Medulla oblongata (tissue), 1 donor: ENCODE measurements around the gene PI4KB.
A peak's percentile ranks its signal among the peaks of the same experiment; 100 is the strongest.

Source experiments
- DNase-seq: peaks from one replicate; pipeline ENCODE4 v3.0.0-alpha.2; 2015; ENCODE audit errors: extremely low spot score

The PI4KB gene

GRCh38 chr1:151311589-151312331 is 15.5 kb downstream of the PI4KB start:
- no peak for DNase-seq

DNA sequence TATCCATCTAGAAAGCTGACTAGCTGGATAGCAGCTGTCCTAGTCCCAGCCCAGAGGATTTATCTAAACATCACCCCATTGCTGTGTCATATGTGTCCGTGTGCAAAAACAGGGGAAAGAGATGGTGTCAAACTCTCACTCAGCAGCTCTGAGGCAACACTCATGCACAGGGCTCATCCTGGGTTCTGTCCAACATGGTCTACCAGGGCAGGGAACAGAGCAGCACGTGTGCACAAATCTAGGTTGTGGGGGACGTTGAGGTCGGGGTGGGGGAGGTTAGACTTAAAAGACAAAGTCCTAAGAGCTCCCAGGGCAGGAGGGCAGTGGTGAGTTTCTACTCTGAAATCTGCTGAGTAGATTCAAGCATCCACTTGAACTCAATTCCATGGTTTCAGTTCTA is 16.2 kb downstream of the PI4KB start:
- DNase-seq = no peak

GRCh38 chr1:151309811-151310323 is 17.3 kb downstream of the PI4KB start:
- no peak for DNase-seq

GRCh38 chr1:151294742-151295462 is 32.3 kb downstream of the PI4KB start:
- peak; percentile 91 for DNase-seq

GRCh38 chr1:151293093-151293492 is 34.1 kb downstream of the PI4KB start:
- DNase-seq = no peak

DNA sequence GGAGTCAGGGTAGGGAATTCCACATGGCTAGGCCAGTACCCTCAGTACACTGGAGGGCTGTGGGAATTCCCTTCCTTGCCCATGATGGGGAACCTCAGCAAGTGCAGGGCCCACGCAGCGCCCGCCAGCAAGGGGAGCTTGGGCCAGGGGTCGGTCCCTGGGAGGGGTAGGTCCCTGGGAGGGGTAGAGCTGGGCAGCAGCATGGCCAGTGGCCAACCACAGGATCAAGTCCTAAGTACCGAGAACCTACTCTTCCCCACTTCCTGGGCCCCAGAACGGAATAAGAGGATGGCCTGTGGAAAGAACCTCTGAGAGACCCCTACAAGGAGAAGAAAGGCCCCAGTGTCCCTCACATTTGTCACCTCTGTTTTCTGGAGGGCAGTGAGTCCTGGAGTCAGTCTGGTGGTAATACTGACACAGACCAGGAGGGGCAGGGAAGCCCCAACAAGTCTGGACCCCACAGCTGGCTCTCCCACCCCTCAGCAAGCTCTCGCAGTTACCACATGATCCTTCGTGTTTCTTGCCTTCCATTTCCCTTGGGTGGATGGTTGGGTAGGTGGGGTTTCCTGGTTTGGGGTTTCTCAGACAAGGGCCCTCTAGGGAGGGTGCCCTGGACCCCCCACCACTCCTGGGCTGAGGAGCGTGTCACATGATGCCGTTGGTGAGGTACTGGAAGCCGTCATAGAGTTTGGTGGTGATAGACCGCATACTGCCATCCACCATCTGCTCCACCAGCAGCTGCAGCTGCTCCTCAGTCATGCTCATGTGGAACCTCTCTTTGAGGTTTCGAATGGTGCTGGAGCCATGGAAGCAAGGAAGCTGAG is 34.8 kb downstream of the PI4KB start:
- DNase-seq = no peak

GRCh38 chr1:151290709-151291303 is 36.4 kb downstream of the PI4KB start:
- DNase-seq = no peak

DNA sequence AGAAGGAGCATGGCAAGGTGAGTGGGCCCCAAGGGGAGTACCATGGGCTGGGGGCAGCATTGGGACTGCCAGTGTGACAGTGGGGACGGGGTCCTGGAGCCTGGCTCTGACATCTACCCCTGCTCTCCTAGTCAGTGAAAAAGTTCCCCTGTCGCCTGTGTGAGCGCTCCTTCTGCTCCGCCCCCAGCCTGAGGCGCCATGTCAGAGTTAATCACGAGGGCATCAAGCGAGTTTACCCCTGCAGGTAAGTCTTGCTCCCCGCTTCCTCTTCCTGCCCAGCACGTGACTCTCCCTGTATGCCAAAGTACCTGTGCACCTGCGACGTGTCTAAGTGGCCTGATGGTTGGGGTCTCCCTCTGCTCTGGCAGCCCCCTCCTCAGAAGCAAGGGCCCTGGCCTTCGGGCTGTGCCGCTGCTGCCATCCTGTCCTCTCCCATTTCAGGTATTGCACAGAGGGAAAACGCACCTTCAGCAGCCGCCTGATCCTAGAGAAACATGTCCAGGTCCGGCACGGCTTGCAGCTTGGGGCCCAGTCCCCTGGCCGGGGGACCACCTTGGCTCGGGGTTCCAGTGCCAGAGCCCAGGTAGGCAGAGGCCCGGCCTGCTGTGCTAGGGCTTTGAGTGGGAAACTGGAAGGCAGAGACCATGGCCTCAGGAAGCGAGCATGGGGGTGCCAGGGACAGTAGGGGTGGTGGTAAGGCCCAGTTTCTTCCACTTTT is 37.1 kb downstream of the PI4KB start:
- no peak for DNase-seq

DNA sequence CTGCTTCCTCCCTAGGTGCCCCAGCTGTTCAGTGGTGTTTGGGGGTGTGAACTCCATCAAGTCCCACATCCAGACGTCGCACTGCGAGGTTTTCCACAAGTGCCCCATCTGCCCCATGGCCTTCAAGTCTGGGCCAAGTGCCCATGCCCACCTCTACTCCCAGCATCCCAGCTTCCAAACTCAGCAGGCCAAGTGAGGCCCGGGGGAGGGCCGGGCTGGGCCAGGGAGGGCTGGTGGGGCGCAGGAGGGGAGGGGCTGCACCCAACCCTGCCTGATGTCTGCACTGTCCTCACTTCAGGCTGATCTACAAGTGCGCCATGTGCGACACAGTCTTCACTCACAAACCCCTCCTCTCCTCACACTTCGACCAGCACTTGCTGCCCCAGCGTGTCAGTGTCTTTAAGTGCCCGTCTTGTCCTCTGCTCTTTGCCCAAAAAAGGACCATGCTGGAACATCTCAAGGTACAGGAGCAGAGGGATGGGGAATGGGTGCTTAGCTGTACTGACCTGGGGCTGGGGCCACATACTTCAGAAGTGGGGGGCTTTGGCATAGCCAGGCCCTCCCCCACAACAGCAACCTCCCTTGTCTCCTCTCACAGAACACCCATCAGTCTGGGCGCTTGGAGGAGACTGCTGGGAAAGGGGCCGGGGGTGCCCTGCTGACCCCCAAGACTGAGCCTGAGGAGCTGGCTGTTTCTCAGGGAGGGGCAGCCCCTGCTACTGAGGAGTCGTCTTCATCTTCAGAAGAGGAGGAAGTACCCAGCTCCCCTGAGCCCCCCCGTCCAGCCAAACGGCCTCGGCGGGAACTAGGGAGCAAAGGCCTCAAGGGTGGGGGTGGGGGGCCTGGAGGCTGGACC is 37.9 kb downstream of the PI4KB start:
- no peak for DNase-seq

DNA sequence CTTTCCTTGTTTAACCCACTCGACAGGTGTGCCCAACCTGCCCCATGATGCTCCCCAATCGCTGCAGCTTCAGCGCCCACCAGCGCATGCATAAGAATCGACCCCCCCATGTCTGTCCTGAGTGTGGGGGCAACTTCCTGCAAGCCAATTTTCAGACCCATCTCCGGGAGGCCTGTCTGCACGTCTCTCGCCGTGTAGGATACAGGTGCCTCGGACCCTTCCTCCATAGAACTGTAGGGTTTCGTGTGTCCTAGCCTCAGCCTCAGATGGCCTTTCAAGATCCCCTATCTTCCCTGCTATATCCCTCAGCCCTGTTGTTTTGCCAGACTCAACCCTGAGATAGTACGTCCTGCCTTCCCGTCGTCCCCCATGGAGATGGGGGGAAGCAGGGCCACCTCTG is 38.7 kb downstream of the PI4KB start:
- no peak for DNase-seq

- no peak for DNase-seq
Measured at GRCh38 chr1:151287767-151288500, 39.3 kb downstream of the PI4KB start.

DNA sequence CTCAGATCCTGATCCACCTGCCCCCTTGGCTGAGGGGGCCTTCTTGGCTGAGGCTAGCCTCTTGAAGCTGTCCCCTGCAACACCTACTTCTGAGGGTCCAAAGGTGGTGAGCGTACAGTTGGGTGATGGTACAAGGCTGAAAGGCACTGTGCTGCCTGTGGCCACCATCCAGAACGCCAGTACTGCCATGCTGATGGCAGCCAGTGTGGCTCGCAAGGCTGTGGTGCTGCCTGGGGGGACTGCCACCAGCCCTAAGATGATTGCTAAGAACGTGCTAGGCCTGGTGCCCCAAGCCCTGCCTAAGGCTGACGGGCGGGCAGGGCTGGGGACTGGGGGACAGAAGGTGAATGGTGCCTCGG is 39.9 kb downstream of the PI4KB start:
- DNase-seq = no peak

DNA sequence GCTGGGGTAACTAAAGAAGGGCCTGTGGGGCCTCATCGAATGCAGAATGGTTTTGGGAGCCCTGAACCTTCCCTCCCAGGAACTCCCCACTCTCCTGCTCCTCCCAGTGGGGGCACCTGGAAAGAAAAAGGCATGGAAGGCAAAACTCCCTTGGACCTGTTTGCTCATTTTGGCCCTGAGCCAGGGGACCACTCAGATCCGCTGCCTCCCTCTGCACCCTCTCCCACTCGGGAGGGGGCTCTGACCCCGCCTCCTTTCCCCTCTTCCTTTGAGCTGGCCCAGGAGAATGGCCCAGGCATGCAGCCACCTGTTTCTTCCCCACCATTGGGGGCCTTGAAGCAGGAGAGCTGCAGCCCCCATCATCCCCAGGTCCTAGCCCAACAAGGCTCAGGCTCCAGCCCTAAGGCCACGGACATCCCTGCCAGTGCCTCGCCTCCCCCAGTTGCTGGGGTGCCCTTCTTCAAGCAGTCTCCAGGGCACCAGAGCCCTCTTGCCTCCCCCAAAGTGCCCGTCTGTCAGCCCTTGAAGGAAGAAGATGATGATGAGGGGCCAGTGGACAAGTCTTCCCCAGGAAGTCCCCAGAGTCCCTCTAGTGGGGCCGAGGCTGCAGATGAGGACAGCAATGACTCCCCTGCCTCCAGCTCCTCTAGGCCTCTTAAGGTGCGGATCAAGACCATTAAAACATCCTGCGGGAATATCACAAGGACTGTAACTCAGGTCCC is 40.4 kb downstream of the PI4KB start:
- no peak for DNase-seq

- no peak for DNase-seq
Measured at GRCh38 chr1:151284013-151284577, 43.1 kb downstream of the PI4KB start.

DNA sequence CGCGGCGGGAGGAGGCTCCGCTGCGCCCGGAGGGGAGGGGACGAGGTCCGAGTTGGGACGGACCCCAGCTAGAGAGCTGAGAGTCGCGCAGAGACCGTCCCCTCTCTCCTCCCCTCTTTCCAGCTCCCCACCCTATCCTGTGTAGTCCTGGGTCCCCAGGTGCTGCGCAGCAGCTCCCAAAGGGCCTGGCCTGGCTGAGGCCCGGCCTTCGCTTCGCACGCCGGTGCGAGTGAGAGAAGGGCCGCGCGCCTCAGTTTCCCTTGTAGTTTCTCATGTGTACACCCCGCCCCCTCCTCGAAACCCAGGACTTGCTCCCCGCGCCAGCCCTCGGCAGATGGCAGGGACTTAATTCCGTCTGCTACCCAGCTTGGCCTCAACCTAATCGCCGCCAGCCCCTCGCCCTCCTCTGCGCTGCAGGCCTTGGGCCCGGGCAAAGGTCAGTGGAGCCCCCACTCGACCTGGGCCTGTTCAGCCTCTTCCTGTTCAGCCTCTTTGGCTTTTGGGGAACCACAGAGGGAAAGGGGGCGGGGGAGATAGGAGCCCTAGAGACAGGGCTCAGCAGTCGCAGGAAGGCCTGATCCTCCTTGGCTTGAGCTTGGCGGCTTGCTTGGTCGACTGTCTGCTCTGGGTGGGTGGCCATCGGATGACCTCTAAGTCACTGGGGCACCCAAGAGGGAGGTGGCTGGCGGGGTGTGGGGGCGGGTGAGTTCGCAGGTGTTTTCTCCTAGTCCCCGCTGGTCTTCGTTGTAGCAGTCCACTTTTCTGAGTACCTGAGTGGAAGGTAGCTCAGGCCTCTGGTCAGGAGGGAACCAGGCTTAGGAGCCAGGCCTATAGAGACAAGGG is 44.1 kb downstream of the PI4KB start:
- peak; percentile 43 for DNase-seq

GRCh38 chr1:151281969-151282882 is 45.0 kb downstream of the PI4KB start, which contains the start of gene ZNF687:
Gene ZNF687 (plus strand): TSS chr1:151282299. CDS start chr1:151286292, 3,993 bp downstream.
- DNase-seq = peak; percentile 100
